SK-N-MC (cell line): ENCODE measurements around the gene FEZ2.

Experiments
- EZH2 ChIP-seq: fragments of 200-600 bp; sonication (generic); IDR thresholded peaks from one replicate; pipeline ENCODE4 v1.6.1; 2017; ENCODE audit warnings: antibody characterized with exemption
- FOXP2 ChIP-seq: optimal IDR thresholded peaks from 2 replicates; pipeline ENCODE3; 2011; ENCODE audit warnings: mild to moderate bottlenecking, moderate library complexity; ENCODE audit not compliant: insufficient read depth; ENCODE audit errors: extremely low read length, control extremely low read depth
- POLR2AphosphoS5 ChIP-seq: IDR thresholded peaks from 2 replicates; pipeline ENCODE4 v1.6.1; 2012; ENCODE audit warnings: mild to moderate bottlenecking, low read depth, low read length, borderline replicate concordance

- no peak for TF ChIP-seq POLR2AphosphoS5
- no peak for TF ChIP-seq FOXP2
- no peak for TF ChIP-seq EZH2
Observed at GRCh38 chr2:36528274-36528673, 69.7 kb downstream of the FEZ2 start.
